H9 (cell line): Measurements from ENCODE around the gene TMEM127. TPM values are rescaled to one million over a fixed set of nuclear protein-coding genes. Genes with fewer than 3 reads are reported as not detected.
A peak's percentile ranks its signal among the peaks of the same experiment; 100 is the strongest.

Experiments
- DNase-seq: peaks from one replicate; pipeline ENCODE4 v3.0.0-alpha.2; 2017
- H2AFZ ChIP-seq: one replicate; pipeline ENCODE4 v1.6.1; 2013; ENCODE audit warnings: mild to moderate bottlenecking, low read length, control low read depth, moderate library complexity
- H2AK5ac ChIP-seq: 2 replicates; pipeline ENCODE4 v1.6.1; 2013; ENCODE audit warnings: low read length, control low read depth, mixed read lengths; ENCODE audit not compliant: insufficient read length
- H2BK120ac ChIP-seq: one replicate; pipeline ENCODE4 v1.6.1; 2013; ENCODE audit warnings: low read depth, mild to moderate bottlenecking, low read length, control low read depth, inconsistent platforms; ENCODE audit not compliant: poor library complexity, severe bottlenecking
- H2BK12ac ChIP-seq: 2 replicates; pipeline ENCODE4 v1.6.1; 2013; ENCODE audit warnings: low read length, control low read depth, mixed read lengths, low read depth; ENCODE audit not compliant: insufficient read length
- H2BK15ac ChIP-seq: 2 replicates; pipeline ENCODE4 v1.6.1; 2013; ENCODE audit warnings: low read depth, low read length, control low read depth
- H2BK20ac ChIP-seq: one replicate; pipeline ENCODE4 v1.6.1; 2013; ENCODE audit warnings: low read depth, mild to moderate bottlenecking, low read length, control low read depth, inconsistent platforms; ENCODE audit not compliant: poor library complexity, severe bottlenecking
- H2BK5ac ChIP-seq: 2 replicates; pipeline ENCODE4 v1.6.1; 2013; ENCODE audit warnings: low read length, control low read depth, mixed read lengths; ENCODE audit not compliant: insufficient read length
- H3K14ac ChIP-seq: 2 replicates; pipeline ENCODE4 v1.6.1; 2013; ENCODE audit warnings: low read length, control low read depth; ENCODE audit not compliant: insufficient read depth
- H3K18ac ChIP-seq: 2 replicates; pipeline ENCODE4 v1.6.1; 2013; ENCODE audit warnings: low read depth, mild to moderate bottlenecking, mixed read lengths, low read length, control low read depth; ENCODE audit not compliant: insufficient read length
- H3K23ac ChIP-seq: 2 replicates; pipeline ENCODE4 v1.6.1; 2013; ENCODE audit warnings: low read length, control low read depth, mixed read lengths, low read depth; ENCODE audit not compliant: insufficient read length
- H3K23me2 ChIP-seq: 2 replicates; pipeline ENCODE4 v1.6.1; 2013; ENCODE audit warnings: low read depth, mild to moderate bottlenecking, mixed read lengths, low read length, control low read depth; ENCODE audit not compliant: insufficient read length, poor library complexity, severe bottlenecking
- H3K27ac ChIP-seq: 2 replicates; pipeline ENCODE4 v1.5.1; 2013; ENCODE audit warnings: low read length, control low read depth, mixed read lengths, low read depth; ENCODE audit not compliant: insufficient read length
- H3K27me3 ChIP-seq: 2 replicates; pipeline ENCODE4 v1.6.1; 2013; ENCODE audit warnings: low read length, control low read depth, inconsistent platforms; ENCODE audit not compliant: insufficient read depth
- H3K4ac ChIP-seq: 2 replicates; pipeline ENCODE4 v1.6.1; 2013; ENCODE audit warnings: low read depth, mild to moderate bottlenecking, control low read depth, inconsistent platforms, low read length, moderate library complexity
- H3K4me1 ChIP-seq: 2 replicates; pipeline ENCODE4 v1.6.1; 2013; ENCODE audit warnings: low read length, control low read depth, inconsistent platforms; ENCODE audit not compliant: insufficient read depth
- H3K4me2 ChIP-seq: 2 replicates; pipeline ENCODE4 v1.6.1; 2013; ENCODE audit warnings: low read length, control low read depth, mixed read lengths; ENCODE audit not compliant: insufficient read length, insufficient read depth
- H3K56ac ChIP-seq: 2 replicates; pipeline ENCODE4 v1.6.1; 2013; ENCODE audit warnings: low read depth, mild to moderate bottlenecking, mixed read lengths, low read length, control low read depth; ENCODE audit not compliant: insufficient read length
- H3K79me1 ChIP-seq: 2 replicates; pipeline ENCODE4 v1.6.1; 2013; ENCODE audit warnings: low read depth, mild to moderate bottlenecking, moderate library complexity, low read length, control low read depth, inconsistent platforms; ENCODE audit not compliant: insufficient read depth, poor library complexity, severe bottlenecking
- H3K79me2 ChIP-seq: 2 replicates; pipeline ENCODE4 v1.6.1; 2013; ENCODE audit warnings: low read length, control low read depth, inconsistent platforms; ENCODE audit not compliant: insufficient read depth
- H3K9ac ChIP-seq: 2 replicates; pipeline ENCODE4 v1.6.1; 2013; ENCODE audit warnings: low read length, control low read depth, mixed read lengths; ENCODE audit not compliant: insufficient read length; ENCODE audit errors: extremely low read depth
- H3K9me3 ChIP-seq: one replicate; pipeline ENCODE4 v1.6.1; 2013; ENCODE audit warnings: low read depth, low read length, inconsistent platforms; ENCODE audit not compliant: control insufficient read depth
- H3T11ph ChIP-seq: one replicate; pipeline ENCODE4 v1.6.1; 2013; ENCODE audit warnings: mild to moderate bottlenecking, low read length, control low read depth, inconsistent platforms
- H4K20me1 ChIP-seq: one replicate; pipeline ENCODE4 v1.6.1; 2013; ENCODE audit not compliant: control insufficient read depth, insufficient read length, insufficient read depth
- H4K5ac ChIP-seq: 2 replicates; pipeline ENCODE4 v1.6.1; 2013; ENCODE audit warnings: low read depth, mild to moderate bottlenecking, mixed read lengths, low read length, control low read depth; ENCODE audit not compliant: insufficient read length
- H4K8ac ChIP-seq: replicated peaks from 2 replicates; pipeline ENCODE4 v1.6.1; 2013; ENCODE audit warnings: low read length, control low read depth, mixed read lengths, low read depth; ENCODE audit not compliant: insufficient read length
- H4K91ac ChIP-seq: 2 replicates; pipeline ENCODE4 v1.6.1; 2013; ENCODE audit warnings: low read depth, mild to moderate bottlenecking, moderate library complexity, mixed read lengths, low read length, control low read depth; ENCODE audit not compliant: insufficient read length
- H3K27ac Mint-ChIP-seq, 3 experiments: 2 replicates in 2 of 3; 3 replicates in 1 of 3; pipeline ENCODE4 v1.8.0; 2020 to 2021; ENCODE audit warnings: mixed read lengths in 3 of 3, mild to moderate bottlenecking in 1 of 3, moderate library complexity in 1 of 3
- H3K27me3 Mint-ChIP-seq: 2 replicates; pipeline ENCODE4 v1.8.0; 2021; ENCODE audit warnings: low read depth, mild to moderate bottlenecking, moderate library complexity, mixed read lengths
- H3K36me3 Mint-ChIP-seq, 3 experiments: 2 replicates in 2 of 3; 3 replicates in 1 of 3; pipeline ENCODE4 v1.8.0; 2020 to 2021; ENCODE audit warnings: low read depth in 3 of 3, mixed read lengths in 3 of 3; ENCODE audit not compliant: insufficient read depth in 1 of 3
- H3K4me1 Mint-ChIP-seq, 2 experiments: 2 replicates each; pipeline ENCODE4 v1.8.0; 2020; ENCODE audit warnings: mixed read lengths in 2 of 2
- H3K4me3 Mint-ChIP-seq, 2 experiments: 2 replicates in 1 of 2; 3 replicates in 1 of 2; pipeline ENCODE4 v1.8.0; 2020 to 2021; ENCODE audit warnings: mild to moderate bottlenecking in 2 of 2, mixed read lengths in 2 of 2, moderate library complexity in 1 of 2
- H3K9me3 Mint-ChIP-seq, 2 experiments: 2 replicates in 1 of 2; 3 replicates in 1 of 2; pipeline ENCODE4 v1.8.0; 2020; ENCODE audit warnings: mild to moderate bottlenecking in 2 of 2, mixed read lengths in 2 of 2, moderate library complexity in 1 of 2
- CTCF ChIP-seq: fragments of 200-600 bp; sonication (generic); conservative IDR thresholded peaks from 3 replicates; pipeline ENCODE4 v1.8.0; 2021; ENCODE audit warnings: antibody characterized with exemption, mild to moderate bottlenecking
- WGBS: extraction: QIAGEN DNeasy Blood & Tissue Kit; methylation state at CpG from one replicate; pipeline ENCODE4 v1.1.7; 2013; ENCODE audit warnings: missing lambda C conversion rate, low lambda C conversion rate, mixed read lengths; ENCODE audit not compliant: insufficient read length; ENCODE audit errors: extremely low coverage; 5-methylcytosine and 5-hydroxymethylcytosine counted together
- total RNA-seq: library from RNA; stranded (reverse); gene quantifications from 2 replicates; pipeline ENCODE4 v1.2.1, GENCODE V29; 2021

TMEM127 gene
- total RNA-seq, 1 experiment from 2014 or later, result 30.1 TPM

- no CpG with 5 or more reads among the region's 11 CpGs for WGBS
These were observed 38.8 kb upstream of the TMEM127 start for GRCh38 chr2:96304606-96305005.

More at GRCh38 chr2:96304606-96305005, 38.8 kb upstream of the TMEM127 start:
- H3K27ac ChIP-seq, result no peak overlapping the region
- peak overlapping the region; percentile 75 for H3K9ac ChIP-seq
- DNase-seq, result no peak
- no peak overlapping the region for H2AK5ac ChIP-seq
- H2BK12ac ChIP-seq, result no peak overlapping the region
- no peak overlapping the region for H2BK15ac ChIP-seq
- H3K4me1 ChIP-seq, result peaks cover 3% of the 10 kb centered on the region; the same call in 1 of the 2 replicates
- Mint-ChIP-seq H3K4me1 (peaks cover 19 to 21% of the 10 kb centered on the region in 2 experiments), H3K27me3 (peaks cover 2% of the 10 kb centered on the region; the same call in 1 of the 2 replicates), H3K27ac (peak overlapping the region in 2 of 3 experiments; percentile 46 to 86; a peak in 2 of 7 replicates), H3K4me3 (peak overlapping the region; percentile 97 to 99), H3K9me3 (no peaks in the 10 kb centered on the region; a peak in 1 of 5 replicates), H3K36me3 (peaks cover 38 to 49% (median 45%) of the 10 kb centered on the region in 3 experiments; a peak in 6 of 7 replicates)
- H3K23me2 ChIP-seq, result peaks cover 9% of the 10 kb centered on the region
- no peaks in the 10 kb centered on the region for H4K20me1 ChIP-seq
- no peak for TF ChIP-seq CTCF
- H3K4ac ChIP-seq, result no peak overlapping the region
- H4K8ac ChIP-seq, result no peak overlapping the region
- H3K79me2 ChIP-seq, result peaks cover 5% of the 10 kb centered on the region; the same call in 1 of the 2 replicates
- no peak overlapping the region for H2BK20ac ChIP-seq
- no peak overlapping the region for H3K18ac ChIP-seq
- no peak overlapping the region for H4K91ac ChIP-seq
- H3K23ac ChIP-seq, result no peak overlapping the region
- H3K14ac ChIP-seq, result no peak overlapping the region
- H3K4me2 ChIP-seq, result peak overlapping the region; percentile 70
- no peak overlapping the region for H2BK120ac ChIP-seq
- H3T11ph ChIP-seq, result no peak overlapping the region
- H2BK5ac ChIP-seq, result no peak overlapping the region
- no peaks in the 10 kb centered on the region for H3K9me3 ChIP-seq
- no peak overlapping the region for H2AFZ ChIP-seq
- H3K56ac ChIP-seq, result no peak overlapping the region
- H4K5ac ChIP-seq, result no peak overlapping the region
- no peaks in the 10 kb centered on the region for H3K27me3 ChIP-seq
- no peaks in the 10 kb centered on the region for H3K79me1 ChIP-seq
